ENCODE results near the gene TAF15. TPM values are rescaled to one million over a fixed set of nuclear protein-coding genes. Genes with fewer than 3 reads are reported as not detected.

The TAF15 gene
- 43.9 and 60.6 TPM in 2 replicates for total RNA-seq (2014; rRNA removed; shearing (Covaris generic))

GRCh38 chr17:35808962-35809854 lies at the start of gene TAF15:
Gene TAF15, plus strand, starts transcription at chr17:35809484. Its CDS starts 86 bp downstream, at chr17:35809570.
- Histone ChIP-seq H3K4me1 (peaks cover 8% of the 10 kb centered on the region; the same call in 1 of the 2 replicates), H3K9me3 (replicated peaks) (no peaks in the 10 kb centered on the region), H3K27me3 (no peaks in the 10 kb centered on the region), H3K4me3 (peak within 1 kb of the TSS; percentile 99), H3K36me3 (peaks cover 22% of the 10 kb centered on the region), H3K27ac (peak within 1 kb of the TSS; percentile 94)
- DNase-seq: peak; percentile 99

- Histone ChIP-seq H3K9me3 (replicated peaks) (no peaks in the 10 kb centered on the region), H3K27ac (no peak within 1 kb of the TSS), H3K4me3 (no peak within 1 kb of the TSS), H3K27me3 (peaks cover 17% of the 10 kb centered on the region), H3K4me1 (peaks cover 10% of the 10 kb centered on the region), H3K36me3 (no peaks in the 10 kb centered on the region)
- DNase-seq: no peak
Observed at GRCh38 chr17:35760587-35760986, 48.7 kb upstream of the TAF15 start, which contains the start of gene C17orf50. Gene C17orf50, plus strand, starts transcription at chr17:35760887. Its CDS starts 55 bp downstream, at chr17:35760942.

GRCh38 chr17:35761601-35762000 lies 47.7 kb upstream of the TAF15 start:
- H3K4me1 ChIP-seq: peaks cover 14% of the 10 kb centered on the region
- peaks cover 20% of the 10 kb centered on the region for H3K27me3 ChIP-seq
- no peaks in the 10 kb centered on the region for H3K36me3 ChIP-seq
- DNase-seq: no peak
- H3K27ac ChIP-seq: no peak overlapping the region
- H3K4me3 ChIP-seq: no peak overlapping the region
- H3K9me3 ChIP-seq (replicated peaks): no peaks in the 10 kb centered on the region

GRCh38 chr17:35763767-35764122 lies 45.5 kb upstream of the TAF15 start:
- Histone ChIP-seq H3K36me3 (no peaks in the 10 kb centered on the region), H3K4me3 (no peak overlapping the region), H3K27me3 (peaks cover 23% of the 10 kb centered on the region), H3K4me1 (peaks cover 14% of the 10 kb centered on the region), H3K27ac (no peak overlapping the region), H3K9me3 (replicated peaks) (no peaks in the 10 kb centered on the region)
- DNase-seq: no peak

GRCh38 chr17:35764123-35764991 lies 44.9 kb upstream of the TAF15 start:
- no peaks in the 10 kb centered on the region for H3K9me3 ChIP-seq (replicated peaks)
- peak; percentile 92 to 96 for DNase-seq
- H3K27ac ChIP-seq: no peak overlapping the region
- peak overlapping the region; percentile 43 for H3K4me3 ChIP-seq
- H3K36me3 ChIP-seq: no peaks in the 10 kb centered on the region
- peaks cover 14% of the 10 kb centered on the region for H3K4me1 ChIP-seq
- peaks cover 19% of the 10 kb centered on the region for H3K27me3 ChIP-seq

- Histone ChIP-seq H3K36me3 (no peaks in the 10 kb centered on the region), H3K27me3 (peaks cover 19% of the 10 kb centered on the region), H3K27ac (no peak overlapping the region), H3K9me3 (replicated peaks) (no peaks in the 10 kb centered on the region), H3K4me3 (no peak overlapping the region), H3K4me1 (peaks cover 14% of the 10 kb centered on the region)
- DNase-seq: peak; percentile 37 to 38
Observed at GRCh38 chr17:35765086-35765710, 44.1 kb upstream of the TAF15 start.

GRCh38 chr17:35765756-35766488 lies 43.4 kb upstream of the TAF15 start:
- H3K9me3 ChIP-seq (replicated peaks): no peaks in the 10 kb centered on the region
- no peaks in the 10 kb centered on the region for H3K36me3 ChIP-seq
- peaks cover 17% of the 10 kb centered on the region for H3K27me3 ChIP-seq
- peaks cover 14% of the 10 kb centered on the region for H3K4me1 ChIP-seq
- H3K4me3 ChIP-seq: no peak overlapping the region
- DNase-seq: no peak
- H3K27ac ChIP-seq: no peak overlapping the region

GRCh38 chr17:35766489-35766877 lies 42.8 kb upstream of the TAF15 start:
- Histone ChIP-seq H3K27ac (no peak overlapping the region), H3K27me3 (peaks cover 16% of the 10 kb centered on the region), H3K36me3 (no peaks in the 10 kb centered on the region), H3K4me1 (peaks cover 14% of the 10 kb centered on the region), H3K4me3 (no peak overlapping the region), H3K9me3 (replicated peaks) (no peaks in the 10 kb centered on the region)
- no peak for DNase-seq

- Histone ChIP-seq H3K4me1 (peaks cover 14% of the 10 kb centered on the region), H3K4me3 (no peak overlapping the region), H3K9me3 (replicated peaks) (no peaks in the 10 kb centered on the region), H3K36me3 (no peaks in the 10 kb centered on the region), H3K27me3 (peaks cover 12% of the 10 kb centered on the region), H3K27ac (no peak overlapping the region)
- DNase-seq: no peak
Observed at GRCh38 chr17:35766903-35767510, 42.3 kb upstream of the TAF15 start.

GRCh38 chr17:35768797-35769196 lies 40.5 kb upstream of the TAF15 start:
- Histone ChIP-seq H3K4me3 (no peak overlapping the region), H3K36me3 (no peaks in the 10 kb centered on the region), H3K4me1 (peaks cover 18% of the 10 kb centered on the region), H3K27ac (no peak overlapping the region), H3K9me3 (replicated peaks) (no peaks in the 10 kb centered on the region), H3K27me3 (peaks cover 9% of the 10 kb centered on the region; the same call in 1 of the 2 replicates)
- no peak for DNase-seq

GRCh38 chr17:35769895-35770486 lies 39.3 kb upstream of the TAF15 start:
- H3K4me3 ChIP-seq: no peak overlapping the region
- no peak for DNase-seq
- H3K4me1 ChIP-seq: peaks cover 21% of the 10 kb centered on the region
- H3K9me3 ChIP-seq (replicated peaks): no peaks in the 10 kb centered on the region
- peaks cover 12% of the 10 kb centered on the region; the same call in 1 of the 2 replicates for H3K27me3 ChIP-seq
- no peaks in the 10 kb centered on the region for H3K36me3 ChIP-seq
- no peak overlapping the region for H3K27ac ChIP-seq

- Histone ChIP-seq H3K9me3 (replicated peaks) (no peaks in the 10 kb centered on the region), H3K27me3 (peaks cover 23% of the 10 kb centered on the region), H3K36me3 (no peaks in the 10 kb centered on the region), H3K4me1 (peaks cover 21% of the 10 kb centered on the region), H3K4me3 (no peak overlapping the region), H3K27ac (no peak overlapping the region)
- no peak for DNase-seq
Observed at GRCh38 chr17:35773129-35773528, 36.2 kb upstream of the TAF15 start.

GRCh38 chr17:35773679-35774425 lies 35.4 kb upstream of the TAF15 start:
- Histone ChIP-seq H3K9me3 (replicated peaks) (no peaks in the 10 kb centered on the region), H3K27me3 (peaks cover 30% of the 10 kb centered on the region), H3K4me1 (peaks cover 28% of the 10 kb centered on the region), H3K4me3 (no peak overlapping the region), H3K36me3 (no peaks in the 10 kb centered on the region), H3K27ac (no peak overlapping the region)
- DNase-seq: no peak
